HG03159 (cell line): Measurements from ENCODE around the gene ISYNA1.

Source experiments
- ATAC-seq: cut with Tn5 transposase; IDR thresholded peaks from one replicate; pipeline ENCODE4 v1.9.1; 2021; ENCODE audit warnings: mild to moderate bottlenecking, moderate library complexity; ENCODE audit not compliant: unreplicated experiment

ISYNA1 gene

GRCh38 chr19:18397242-18398202, 40.4 kb downstream of the ISYNA1 start, which contains the start of gene LRRC25:
TSS of gene LRRC25 (minus strand) at chr19:18397622. CDS start at chr19:18396963, 659 bp downstream.
- ATAC-seq: no peak

- no peak for ATAC-seq
These were observed 41.3 kb downstream of the ISYNA1 start for GRCh38 chr19:18396471-18397241.

DNA sequence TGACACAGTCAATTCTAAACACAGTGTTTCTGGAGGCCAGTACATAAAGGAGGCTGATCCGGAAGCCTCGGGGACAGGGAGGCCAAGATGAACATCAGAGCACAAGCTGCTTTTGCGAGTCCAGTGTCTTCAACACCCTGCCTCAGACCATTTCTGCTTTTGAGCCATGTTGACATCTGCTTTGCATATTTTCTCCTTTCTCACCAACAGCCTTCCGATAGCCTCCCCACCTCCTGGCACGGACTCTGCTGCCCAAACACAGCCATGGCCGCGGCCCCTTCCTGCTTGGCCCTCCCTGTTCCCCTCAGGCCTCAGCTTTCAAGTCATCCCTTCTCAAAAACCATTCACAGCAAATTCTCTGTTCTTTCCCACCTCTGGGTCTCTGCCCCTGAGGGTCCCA, 44.1 kb downstream of the ISYNA1 start:
- ATAC-seq: no peak

- no peak for ATAC-seq
These were observed 45.0 kb downstream of the ISYNA1 start for GRCh38 chr19:18392926-18393325.

GRCh38 chr19:18392417-18392816, 45.5 kb downstream of the ISYNA1 start:
- ATAC-seq: no peak

DNA sequence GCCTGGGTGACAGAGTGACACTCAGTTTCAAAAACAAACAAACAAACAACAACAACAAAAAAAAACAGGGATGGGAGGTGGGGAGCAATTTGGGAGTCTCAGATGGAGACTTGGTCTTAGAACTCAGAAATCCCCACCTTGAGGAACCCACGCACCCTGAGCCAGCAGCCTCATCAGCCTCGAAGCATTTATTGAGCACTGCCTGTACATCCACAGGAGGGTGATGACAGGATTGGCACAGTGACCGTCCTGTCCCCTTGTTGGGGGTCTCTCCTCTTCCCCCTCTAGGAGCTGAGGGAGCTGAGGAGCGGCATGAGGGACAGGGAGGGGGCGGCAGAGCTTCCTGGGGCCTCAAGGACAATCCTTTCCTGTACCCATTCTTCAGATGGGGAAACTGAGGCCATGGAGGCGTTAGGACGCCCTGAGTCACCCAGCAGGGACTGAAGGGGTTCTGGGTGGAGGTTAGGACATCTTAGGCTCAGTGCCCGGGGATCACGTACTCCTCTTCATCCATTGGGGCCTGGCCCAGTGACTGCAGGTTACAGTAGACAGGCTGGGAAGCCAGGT, 46.3 kb downstream of the ISYNA1 start:
- ATAC-seq: no peak

DNA sequence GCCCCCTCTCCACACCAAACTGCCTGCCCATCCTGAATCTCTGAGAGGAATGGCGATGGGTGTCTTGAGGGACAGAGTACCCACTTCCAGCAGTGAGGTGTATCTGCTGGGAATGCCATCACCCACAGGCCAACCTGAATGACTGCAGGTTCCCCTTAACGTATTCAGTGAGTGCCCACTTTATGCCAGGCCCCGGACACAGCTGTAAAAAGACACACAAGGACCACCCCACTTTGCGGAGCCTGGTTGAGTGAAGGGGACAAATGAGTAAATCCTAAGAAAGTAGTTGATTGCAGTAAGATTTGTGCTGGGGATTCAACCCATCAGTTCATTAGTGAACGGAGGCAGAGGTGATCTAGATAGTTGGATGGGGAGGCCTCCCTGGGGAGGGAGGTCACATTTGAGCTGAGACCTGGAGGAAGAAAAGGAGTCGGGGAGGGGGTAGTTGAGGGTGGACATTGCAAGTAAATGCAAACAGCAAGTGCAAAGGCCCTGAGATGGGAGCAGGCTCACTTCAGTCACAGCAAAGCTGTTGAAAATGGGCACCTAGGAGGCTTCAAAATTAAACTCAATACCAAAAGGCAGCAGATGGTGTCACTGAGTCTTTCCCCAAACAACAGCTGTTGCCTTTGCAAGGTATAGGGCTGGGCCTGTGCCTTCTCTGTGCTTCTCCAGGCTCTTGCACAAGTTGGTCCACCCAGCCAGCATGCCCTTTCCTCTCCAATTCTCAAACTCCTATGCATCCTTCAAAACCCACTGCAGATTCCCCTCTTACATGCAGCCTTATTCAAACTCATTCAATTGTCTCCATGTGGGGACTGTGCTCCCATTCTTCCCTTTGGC, 47.6 kb downstream of the ISYNA1 start:
- ATAC-seq: no peak

DNA sequence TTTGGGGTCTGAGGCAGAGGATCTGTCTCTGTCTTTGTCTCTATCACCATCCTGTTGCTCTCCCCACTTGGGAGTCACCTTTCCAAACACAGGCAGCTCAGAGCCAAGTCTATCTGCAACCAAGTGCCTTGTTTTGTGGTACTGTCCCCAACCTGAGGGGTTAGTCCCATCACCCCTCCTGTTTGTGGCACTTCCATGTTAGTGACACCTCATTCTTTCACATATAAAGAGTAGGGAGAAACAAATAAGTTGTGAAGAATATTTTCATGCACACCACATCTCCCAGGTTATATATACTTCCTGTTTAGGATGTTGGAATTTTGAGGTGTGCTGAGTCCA, 48.2 kb downstream of the ISYNA1 start:
- no peak for ATAC-seq

DNA sequence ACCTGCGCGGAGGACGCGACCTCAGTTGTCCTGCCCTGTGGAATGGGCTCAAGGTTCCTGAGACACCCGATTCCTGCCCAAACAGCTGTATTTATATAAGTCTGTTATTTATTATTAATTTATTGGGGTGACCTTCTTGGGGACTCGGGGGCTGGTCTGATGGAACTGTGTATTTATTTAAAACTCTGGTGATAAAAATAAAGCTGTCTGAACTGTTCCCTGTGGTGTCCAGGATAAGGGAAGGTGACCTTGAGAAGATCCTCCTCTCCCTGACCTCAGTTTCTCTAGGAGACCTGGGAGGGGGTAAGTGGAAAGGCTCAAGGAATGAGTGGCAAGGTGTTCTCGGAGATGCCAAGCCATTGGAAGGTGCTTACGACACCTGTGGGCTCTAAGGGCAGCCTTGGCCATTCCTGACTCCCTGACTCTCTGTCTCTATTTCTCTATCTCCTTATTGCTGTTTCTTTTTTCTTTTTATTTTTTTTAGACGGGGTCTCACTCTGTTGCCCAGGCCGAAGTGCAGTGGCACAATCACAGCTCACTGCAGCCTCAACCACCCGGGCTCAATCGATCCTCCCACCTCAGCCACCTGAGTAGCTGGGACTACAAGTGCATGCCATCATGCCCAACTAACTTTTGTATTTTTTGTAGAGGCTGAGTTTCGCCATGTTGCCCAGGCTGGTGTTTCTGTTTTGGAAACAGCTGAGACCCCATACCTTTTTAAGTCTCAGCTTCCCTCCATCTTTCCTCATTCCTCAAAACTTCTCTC, 48.8 kb downstream of the ISYNA1 start:
- ATAC-seq: no peak

DNA sequence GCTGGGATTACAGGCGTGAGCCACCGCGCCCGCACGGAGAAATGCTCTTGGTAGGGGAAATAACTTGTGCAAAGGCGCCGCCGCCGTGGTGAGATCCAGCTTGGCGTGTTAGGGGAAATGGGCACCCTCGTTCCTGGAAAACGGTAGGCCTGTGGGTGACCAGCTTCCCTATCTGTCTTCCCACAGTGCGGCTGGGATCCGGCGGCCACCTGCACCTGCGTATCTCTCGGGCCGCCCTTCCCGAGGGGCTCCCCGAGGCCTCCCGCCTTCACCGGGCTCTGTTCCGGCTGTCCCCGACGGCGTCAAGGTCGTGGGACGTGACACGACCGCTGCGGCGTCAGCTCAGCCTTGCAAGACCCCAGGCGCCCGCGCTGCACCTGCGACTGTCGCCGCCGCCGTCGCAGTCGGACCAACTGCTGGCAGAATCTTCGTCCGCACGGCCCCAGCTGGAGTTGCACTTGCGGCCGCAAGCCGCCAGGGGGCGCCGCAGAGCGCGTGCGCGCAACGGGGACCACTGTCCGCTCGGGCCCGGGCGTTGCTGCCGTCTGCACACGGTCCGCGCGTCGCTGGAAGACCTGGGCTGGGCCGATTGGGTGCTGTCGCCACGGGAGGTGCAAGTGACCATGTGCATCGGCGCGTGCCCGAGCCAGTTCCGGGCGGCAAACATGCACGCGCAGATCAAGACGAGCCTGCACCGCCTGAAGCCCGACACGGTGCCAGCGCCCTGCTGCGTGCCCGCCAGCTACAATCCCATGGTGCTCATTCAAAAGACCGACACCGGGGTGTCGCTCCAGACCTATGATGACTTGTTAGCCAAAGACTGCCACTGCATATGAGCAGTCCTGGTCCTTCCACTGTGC, 49.6 kb downstream of the ISYNA1 start:
- ATAC-seq: peak; percentile 62

DNA sequence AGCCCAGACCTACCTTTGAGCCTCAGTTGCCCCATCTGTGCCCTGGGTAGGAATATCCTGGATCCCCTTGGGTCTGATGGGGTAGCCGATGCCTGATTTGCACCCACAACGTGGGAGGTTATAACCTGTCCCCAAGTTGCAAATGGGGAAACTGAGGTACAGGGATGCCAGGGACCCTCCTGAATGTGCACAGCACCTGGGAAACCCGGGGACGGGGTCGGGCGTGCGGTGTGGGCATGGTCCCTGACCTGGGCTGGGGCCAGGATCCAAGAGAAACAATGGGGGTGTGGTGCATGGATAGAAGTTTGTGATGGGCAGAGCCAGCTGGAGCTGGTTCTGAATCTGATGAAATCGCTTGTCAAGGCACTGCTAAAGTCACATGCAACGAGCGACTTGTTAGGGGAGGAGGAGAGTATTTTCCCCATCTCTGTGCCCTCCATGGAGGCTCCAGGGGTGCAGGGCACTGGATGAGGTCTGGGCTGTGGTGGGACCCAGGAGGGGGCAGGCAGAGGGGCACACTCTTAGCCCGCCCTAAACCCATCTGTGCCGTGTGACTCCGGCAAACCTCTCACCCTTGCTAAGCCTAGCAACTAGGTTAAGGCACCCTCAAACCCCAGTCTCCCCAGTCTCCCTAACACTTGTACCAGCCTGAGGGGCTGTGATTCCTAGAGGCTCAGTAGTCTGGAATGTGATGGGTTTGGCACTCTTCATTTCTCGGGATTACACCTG, 51.2 kb downstream of the ISYNA1 start:
- no peak for ATAC-seq

DNA sequence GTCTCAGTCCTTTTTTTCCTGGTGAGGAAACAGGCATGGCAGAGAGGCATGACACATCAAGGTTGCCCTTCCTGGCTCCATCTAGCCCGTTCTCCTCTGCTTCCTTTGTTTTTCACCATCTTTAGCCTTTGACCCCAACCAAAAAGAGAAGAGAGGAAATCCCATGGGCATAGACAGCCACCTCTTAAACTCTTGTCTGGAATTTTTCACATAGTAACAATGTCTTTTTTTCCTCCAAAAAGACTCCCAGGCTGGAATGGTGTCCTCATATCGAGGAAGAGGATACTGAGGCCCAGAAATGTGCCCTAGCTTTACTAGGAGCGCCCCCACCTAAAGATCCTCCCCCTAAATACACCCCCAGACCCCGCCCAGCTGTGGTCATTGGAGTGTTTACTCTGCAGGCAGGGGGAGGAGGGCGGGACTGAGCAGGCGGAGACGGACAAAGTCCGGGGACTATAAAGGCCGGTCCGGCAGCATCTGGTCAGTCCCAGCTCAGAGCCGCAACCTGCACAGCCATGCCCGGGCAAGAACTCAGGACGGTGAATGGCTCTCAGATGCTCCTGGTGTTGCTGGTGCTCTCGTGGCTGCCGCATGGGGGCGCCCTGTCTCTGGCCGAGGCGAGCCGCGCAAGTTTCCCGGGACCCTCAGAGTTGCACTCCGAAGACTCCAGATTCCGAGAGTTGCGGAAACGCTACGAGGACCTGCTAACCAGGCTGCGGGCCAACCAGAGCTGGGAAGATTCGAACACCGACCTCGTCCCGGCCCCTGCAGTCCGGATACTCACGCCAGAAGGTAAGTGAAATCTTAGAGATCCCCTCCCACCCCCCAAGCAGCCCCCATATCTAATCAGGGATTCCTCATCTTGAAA, 52.0 kb downstream of the ISYNA1 start, which contains the start of gene GDF15:
TSS of gene GDF15 (plus strand) at position 484 of the 868 bp plus-strand sequence. CDS start at position 516, 32 bp downstream.
- no peak for ATAC-seq

DNA sequence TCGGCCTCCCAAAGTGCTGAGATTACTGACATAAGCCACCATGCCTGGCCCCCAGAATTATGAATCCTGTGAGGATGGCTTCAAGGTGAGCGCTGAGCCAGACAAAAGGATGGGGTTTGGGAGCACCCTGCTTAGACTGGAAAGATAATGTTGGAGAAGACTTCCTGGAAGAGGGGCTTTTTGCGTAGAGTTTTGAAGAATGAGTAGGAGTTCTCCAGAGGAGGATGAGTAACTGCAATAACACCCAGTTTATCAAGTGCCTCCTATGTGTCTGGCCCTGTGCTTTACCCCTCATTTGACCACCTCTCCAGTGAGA, 52.6 kb downstream of the ISYNA1 start:
- no peak for ATAC-seq

DNA sequence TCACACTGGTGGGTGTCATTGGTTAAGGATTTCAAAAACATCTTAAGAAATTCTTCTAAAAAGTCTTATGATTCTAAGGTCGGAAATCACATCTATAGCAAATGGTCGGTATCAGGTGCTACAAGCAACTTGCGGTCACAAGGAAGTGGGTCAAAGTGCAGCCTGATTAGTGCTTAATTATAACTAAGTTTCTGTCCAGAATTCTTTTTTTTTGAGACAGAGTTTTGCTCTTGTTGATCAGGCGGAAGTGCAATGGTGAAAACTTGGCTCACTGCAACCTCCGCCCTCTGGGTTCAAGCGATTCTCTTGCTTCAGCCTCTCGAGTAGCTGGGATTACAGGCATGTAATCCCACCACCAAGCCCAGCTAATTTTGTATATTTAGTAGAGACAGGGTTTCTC, 53.2 kb downstream of the ISYNA1 start:
- ATAC-seq: no peak
